Natural killer cell treated with Interleukin-12 subunit alpha and Interleukin-12 subunit beta and Interleukin-15 and Interleukin-18, amount 100 ng/mL, for 72 hours (primary cell): ENCODE measurements around the gene LHX2. TPM values are rescaled to one million over a fixed set of nuclear protein-coding genes. Genes with fewer than 3 reads are reported as not detected.

Source experiments
- ATAC-seq, 2 donors: fragments of 150-1000 bp; cut with Tn5 transposase in 1 of 2; sonication (Bioruptor Pico), chemical (Tn5 transposase) in 1 of 2; 2 replicates each; pipeline ENCODE4 v1.10.0; 2021
- DNase-seq: peaks from one replicate; pipeline ENCODE4 v3.0.0; 2022; ENCODE audit warnings: low spot score
- H3K27ac Mint-ChIP-seq, 2 donors: 1 replicate in 1 of 2; 2 replicates in 1 of 2; pipeline ENCODE4 v1.8.0; 2022; ENCODE audit warnings: mixed read lengths in 2 of 2, mild to moderate bottlenecking in 1 of 2, moderate library complexity in 1 of 2
- H3K27me3 Mint-ChIP-seq, 2 donors: 1 replicate in 1 of 2; 2 replicates in 1 of 2; pipeline ENCODE4 v1.8.0; 2022; ENCODE audit warnings: mixed read lengths in 2 of 2
- H3K36me3 Mint-ChIP-seq: one replicate; pipeline ENCODE4 v1.8.0; 2022; ENCODE audit warnings: mixed read lengths
- H3K4me1 Mint-ChIP-seq, 2 donors: 1 replicate in 1 of 2; 2 replicates in 1 of 2; pipeline ENCODE4 v1.8.0; 2022; ENCODE audit warnings: low read depth in 2 of 2, mixed read lengths in 2 of 2, mild to moderate bottlenecking in 1 of 2
- H3K4me3 Mint-ChIP-seq: one replicate; pipeline ENCODE4 v1.8.0; 2022; ENCODE audit warnings: mixed read lengths
- H3K9me3 Mint-ChIP-seq: 2 replicates; pipeline ENCODE4 v1.8.0; 2022; ENCODE audit warnings: mixed read lengths
- total RNA-seq, 2 donors: library from RNA; stranded (reverse); gene quantifications; one replicate each; pipeline ENCODE4 v1.2.3, GENCODE V29; 2022

LHX2 gene
- total RNA-seq, 2 donors from 2014 or later, result not detected

GRCh38 chr9:124054582-124055227, 43.1 kb downstream of the LHX2 start:
- no peaks in the 10 kb centered on the region for H3K4me1 Mint-ChIP-seq
- no peaks in the 10 kb centered on the region for H3K36me3 Mint-ChIP-seq
- ATAC-seq (peak; percentile 72 to 90), DNase-seq (no peak)
- H3K27me3 Mint-ChIP-seq, result peaks cover 39 to 58% of the 10 kb centered on the region in 2 donors
- no peaks in the 10 kb centered on the region for H3K9me3 Mint-ChIP-seq
- no peak overlapping the region for H3K4me3 Mint-ChIP-seq
- H3K27ac Mint-ChIP-seq, result no peak overlapping the region

DNA sequence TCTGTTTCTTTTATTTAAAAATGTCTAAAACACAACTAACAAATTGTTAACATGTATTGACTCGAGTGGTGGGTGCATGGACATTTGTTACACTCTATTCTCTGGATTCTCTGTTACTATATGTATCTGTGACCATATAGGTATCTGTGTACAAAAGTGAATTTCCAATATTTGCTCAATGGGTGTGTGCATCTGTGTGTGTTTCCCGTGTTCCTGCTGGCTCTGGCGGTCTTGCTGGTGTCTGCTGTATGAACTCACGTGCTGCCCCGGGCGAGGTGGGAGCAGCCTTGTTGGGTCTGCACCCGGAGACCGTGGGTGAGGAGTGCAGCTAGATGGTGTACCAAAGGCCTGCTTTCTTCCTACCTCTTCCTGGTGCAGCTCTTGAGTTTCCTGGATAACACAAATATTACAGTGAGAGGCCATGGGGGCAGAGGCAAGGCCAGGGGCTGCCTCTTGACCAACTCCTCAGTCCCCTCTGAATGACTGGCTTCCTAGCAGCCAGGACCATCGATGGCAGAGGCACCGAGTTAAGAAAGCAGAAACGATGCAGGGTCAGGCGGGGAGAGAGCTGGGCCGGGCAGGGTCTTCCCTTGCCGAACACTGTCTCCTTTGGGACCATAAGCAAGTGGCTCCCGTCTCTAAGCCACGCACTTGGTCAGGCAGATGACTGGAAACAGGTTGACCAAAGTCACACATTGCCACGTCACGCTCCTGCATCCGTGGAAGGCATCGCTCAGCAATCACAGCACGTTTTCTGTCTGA, 49.5 kb downstream of the LHX2 start:
- Mint-ChIP-seq H3K27ac (no peak overlapping the region), H3K9me3 (no peaks in the 10 kb centered on the region), H3K4me1 (no peaks in the 10 kb centered on the region), H3K27me3 (peaks cover 28 to 40% of the 10 kb centered on the region in 2 donors), H3K4me3 (no peak overlapping the region), H3K36me3 (no peaks in the 10 kb centered on the region)
- ATAC-seq, result no peak
- DNase-seq, result no peak

DNA sequence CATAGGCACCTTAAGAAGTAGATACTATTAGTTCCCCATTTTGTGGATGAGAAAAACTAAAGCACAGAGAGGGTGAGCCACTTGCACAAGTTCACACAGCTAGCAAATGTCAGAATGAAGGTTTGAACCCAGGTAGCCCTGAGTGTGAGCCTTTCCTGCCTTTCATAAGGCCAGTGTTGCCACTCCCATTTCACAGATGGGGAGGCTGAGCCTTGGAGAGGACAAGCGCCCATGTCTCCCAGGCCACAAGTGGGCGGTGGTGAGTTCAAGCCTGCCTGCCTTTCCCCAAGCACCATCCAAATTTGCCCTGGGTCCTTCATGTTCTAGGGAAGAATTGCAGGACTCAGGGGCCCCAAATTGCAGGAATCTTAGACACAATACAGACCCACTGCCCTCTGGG, 50.6 kb downstream of the LHX2 start:
- ATAC-seq (no peak), DNase-seq (no peak)
- no peaks in the 10 kb centered on the region for H3K9me3 Mint-ChIP-seq
- H3K36me3 Mint-ChIP-seq, result no peaks in the 10 kb centered on the region
- H3K4me3 Mint-ChIP-seq, result no peak overlapping the region
- peaks cover 21 to 28% of the 10 kb centered on the region in 2 donors for H3K27me3 Mint-ChIP-seq
- no peak overlapping the region for H3K27ac Mint-ChIP-seq
- no peaks in the 10 kb centered on the region for H3K4me1 Mint-ChIP-seq

DNA sequence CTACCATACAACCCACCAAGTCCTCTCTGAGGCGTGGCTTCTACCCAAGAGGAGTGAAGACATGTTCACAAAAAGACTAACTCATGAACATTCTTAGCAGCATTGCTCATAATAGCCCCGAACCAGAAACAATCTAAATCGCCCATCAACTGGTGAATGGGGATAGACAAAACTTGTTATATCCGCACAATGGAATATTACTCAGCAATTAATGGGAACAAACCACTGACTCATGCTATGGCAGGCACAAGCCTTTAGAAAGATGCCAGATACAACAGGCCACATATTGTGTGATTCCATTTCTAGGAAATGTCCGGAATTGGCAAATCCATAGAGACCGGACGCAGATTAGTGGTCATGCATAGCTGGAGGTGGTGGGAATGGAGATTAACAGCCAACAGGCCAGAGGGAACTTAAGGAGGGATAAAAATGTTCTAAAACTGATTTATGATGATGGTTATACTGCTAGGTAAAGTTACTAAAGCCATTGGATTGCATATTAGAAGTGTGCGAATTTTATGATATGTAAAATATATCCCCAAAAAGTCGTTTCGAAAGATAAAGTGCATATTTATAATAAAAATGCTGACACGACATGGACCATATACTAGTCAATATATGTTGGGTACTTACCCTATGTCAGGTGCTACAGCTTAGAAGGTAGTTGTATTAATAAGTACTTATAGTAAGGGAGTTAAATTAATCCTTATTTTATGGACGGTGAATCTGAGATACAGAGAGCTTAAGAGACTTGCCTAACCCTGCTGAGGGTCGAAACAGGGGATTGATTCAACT, 55.4 kb downstream of the LHX2 start:
- Mint-ChIP-seq H3K9me3 (no peaks in the 10 kb centered on the region), H3K4me3 (no peak overlapping the region), H3K27ac (no peak overlapping the region), H3K36me3 (no peaks in the 10 kb centered on the region), H3K27me3 (peaks cover 14 to 17% of the 10 kb centered on the region in 2 donors), H3K4me1 (no peaks in the 10 kb centered on the region)
- no peak for DNase-seq
- ATAC-seq, result no peak

DNA sequence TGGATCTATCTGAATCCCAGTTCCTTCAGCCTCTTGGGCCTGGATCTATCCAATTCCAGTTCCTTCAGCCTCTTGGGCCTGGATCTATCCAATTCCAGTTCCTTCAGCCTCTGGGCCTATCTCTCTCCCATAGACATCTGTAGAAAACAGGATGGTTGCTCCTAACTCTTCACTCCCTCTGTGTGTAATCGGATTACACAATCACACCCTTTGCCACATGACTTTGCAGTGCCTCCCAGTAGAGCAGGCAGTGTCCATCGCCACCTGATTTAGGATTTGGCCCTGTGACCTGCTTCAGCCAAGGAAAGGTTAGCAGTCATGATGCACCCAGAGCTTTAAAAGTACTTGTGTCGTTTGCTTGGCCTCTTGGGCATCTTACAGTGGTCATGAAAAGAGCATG, 56.7 kb downstream of the LHX2 start:
- H3K27me3 Mint-ChIP-seq, result peaks cover 18 to 29% of the 10 kb centered on the region in 2 donors
- ATAC-seq, result no peak
- no peaks in the 10 kb centered on the region for H3K36me3 Mint-ChIP-seq
- H3K4me3 Mint-ChIP-seq, result no peak overlapping the region
- no peaks in the 10 kb centered on the region for H3K9me3 Mint-ChIP-seq
- no peak overlapping the region for H3K27ac Mint-ChIP-seq
- no peak for DNase-seq
- no peaks in the 10 kb centered on the region for H3K4me1 Mint-ChIP-seq

DNA sequence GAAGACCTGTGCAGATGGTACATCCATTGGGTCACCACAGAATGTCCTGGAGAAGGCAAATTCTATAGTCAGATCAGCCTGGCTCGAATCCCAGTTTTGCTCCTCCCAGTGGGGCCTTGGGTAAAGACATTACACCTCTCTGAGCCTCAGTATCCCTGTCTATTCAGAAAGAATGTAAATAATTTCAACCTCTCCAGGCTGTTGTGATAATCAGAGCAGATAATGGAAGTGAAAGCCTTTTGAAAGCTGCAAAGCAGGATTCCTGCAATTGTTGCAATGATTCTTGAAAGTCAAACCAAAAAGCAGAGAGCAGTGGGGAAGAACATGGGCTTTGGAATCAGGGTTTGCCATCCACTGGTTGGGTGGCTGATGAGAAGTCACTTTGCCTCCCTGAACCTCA, 63.2 kb downstream of the LHX2 start:
- Mint-ChIP-seq H3K4me3 (no peak overlapping the region), H3K36me3 (no peaks in the 10 kb centered on the region), H3K9me3 (no peaks in the 10 kb centered on the region), H3K27me3 (peaks cover 22 to 54% of the 10 kb centered on the region in 2 donors), H3K4me1 (no peaks in the 10 kb centered on the region), H3K27ac (no peak overlapping the region)
- no peak for ATAC-seq
- DNase-seq, result no peak

DNA sequence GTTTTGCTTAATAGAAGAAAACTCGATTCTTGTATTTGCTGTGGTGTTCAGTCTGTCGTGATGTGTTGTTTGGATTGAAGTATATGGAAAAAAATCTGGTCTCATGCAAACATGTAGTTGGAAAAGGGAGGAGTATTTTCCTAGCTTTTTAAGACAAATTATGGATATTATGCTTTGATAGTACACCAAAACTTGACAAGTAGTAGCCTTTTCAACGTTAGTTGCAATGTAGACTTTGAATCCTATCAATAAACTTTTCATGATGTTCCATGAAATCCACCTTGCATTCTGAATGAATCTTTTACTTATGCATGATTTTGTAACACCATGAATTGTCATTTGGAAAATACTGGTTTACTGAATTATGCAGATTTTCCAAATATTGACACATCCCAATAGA, 64.2 kb downstream of the LHX2 start:
- H3K27ac Mint-ChIP-seq, result no peak overlapping the region
- H3K36me3 Mint-ChIP-seq, result no peaks in the 10 kb centered on the region
- H3K27me3 Mint-ChIP-seq, result peaks cover 16 to 46% of the 10 kb centered on the region in 2 donors
- no peaks in the 10 kb centered on the region for H3K4me1 Mint-ChIP-seq
- no peak for DNase-seq
- ATAC-seq, result no peak
- H3K4me3 Mint-ChIP-seq, result no peak overlapping the region
- H3K9me3 Mint-ChIP-seq, result no peaks in the 10 kb centered on the region

GRCh38 chr9:124077915-124078572, 66.5 kb downstream of the LHX2 start:
- Mint-ChIP-seq H3K4me3 (no peak overlapping the region), H3K27me3 (peaks cover 6 to 29% of the 10 kb centered on the region in 2 donors), H3K27ac (no peak overlapping the region), H3K36me3 (no peaks in the 10 kb centered on the region), H3K9me3 (no peaks in the 10 kb centered on the region), H3K4me1 (no peaks in the 10 kb centered on the region)
- no peak for DNase-seq
- no peak for ATAC-seq

- DNase-seq (no peak), ATAC-seq (no peak)
- H3K27me3 Mint-ChIP-seq, result peaks cover 6 to 24% of the 10 kb centered on the region in 2 donors
- no peaks in the 10 kb centered on the region for H3K9me3 Mint-ChIP-seq
- H3K4me1 Mint-ChIP-seq, result no peaks in the 10 kb centered on the region
- H3K4me3 Mint-ChIP-seq, result no peak overlapping the region
- no peak overlapping the region for H3K27ac Mint-ChIP-seq
- H3K36me3 Mint-ChIP-seq, result no peaks in the 10 kb centered on the region
Measured at GRCh38 chr9:124078641-124079040, 67.1 kb downstream of the LHX2 start.

DNA sequence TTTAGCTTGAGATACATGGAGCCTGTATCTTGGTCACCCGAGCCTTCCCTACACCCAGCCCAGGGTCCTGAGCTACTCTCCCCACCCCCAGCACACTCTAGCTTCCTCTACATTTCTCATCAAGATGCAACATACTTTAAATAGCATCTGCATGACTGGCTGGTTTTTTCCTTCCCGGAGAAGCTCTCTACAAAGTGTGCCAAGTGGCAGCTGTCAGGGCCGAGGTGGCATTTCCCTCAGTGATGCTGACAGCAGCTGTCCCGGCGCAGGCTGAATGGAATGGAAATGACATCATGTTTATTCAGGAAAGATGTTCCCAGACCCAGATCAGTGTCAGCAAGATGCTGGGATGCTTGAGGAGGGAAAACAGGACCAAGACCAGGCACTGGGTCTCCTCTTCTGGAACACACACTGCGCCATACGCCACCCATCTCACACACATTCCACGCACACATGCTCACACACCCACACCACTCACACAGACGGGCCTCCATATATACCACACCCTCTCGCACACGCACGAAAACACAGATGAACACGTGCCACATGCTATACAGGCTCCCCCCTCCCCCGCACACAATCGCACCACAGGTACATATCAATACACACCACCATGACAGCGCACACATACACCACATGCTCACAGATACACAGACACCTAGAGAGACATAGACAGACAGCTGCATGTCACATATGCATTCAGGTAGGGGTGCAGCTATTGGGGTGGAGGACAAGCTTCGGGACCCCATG, 67.8 kb downstream of the LHX2 start:
- Mint-ChIP-seq H3K27me3 (peaks cover 5 to 20% of the 10 kb centered on the region in 2 donors), H3K9me3 (no peaks in the 10 kb centered on the region), H3K4me3 (no peak overlapping the region), H3K4me1 (no peaks in the 10 kb centered on the region), H3K27ac (no peak overlapping the region), H3K36me3 (no peaks in the 10 kb centered on the region)
- no peak for DNase-seq
- ATAC-seq, result no peak

DNA sequence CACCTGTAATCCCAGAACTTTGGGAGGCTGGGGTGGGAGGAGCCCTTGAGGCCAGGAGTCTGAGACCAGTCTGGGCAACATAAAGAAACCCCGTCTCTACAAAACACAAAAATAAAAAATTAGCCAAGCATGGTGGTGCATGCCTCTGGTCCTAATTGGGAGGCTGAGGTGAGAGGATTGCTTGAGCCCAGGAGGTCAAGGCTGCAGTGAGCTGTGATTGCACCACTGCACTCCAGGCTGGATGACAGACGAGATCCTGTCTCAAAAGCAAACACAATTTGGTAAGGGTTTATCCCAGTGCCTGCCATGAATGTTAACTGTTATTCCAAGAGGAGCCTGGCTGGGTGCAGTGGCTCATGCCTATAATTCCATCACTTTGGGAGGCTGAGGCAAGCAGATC, 71.1 kb downstream of the LHX2 start:
- H3K27ac Mint-ChIP-seq, result no peak overlapping the region
- ATAC-seq (no peak), DNase-seq (no peak)
- H3K9me3 Mint-ChIP-seq, result no peaks in the 10 kb centered on the region
- peaks cover 12 to 32% of the 10 kb centered on the region in 2 donors for H3K27me3 Mint-ChIP-seq
- no peak overlapping the region for H3K4me3 Mint-ChIP-seq
- peaks cover 0 to 3% of the 10 kb centered on the region in 2 donors for H3K4me1 Mint-ChIP-seq
- no peaks in the 10 kb centered on the region for H3K36me3 Mint-ChIP-seq
